GM19395 (cell line): ENCODE measurements around the gene DCLK1.

Experiments
- ATAC-seq: cut with Tn5 transposase; IDR thresholded peaks from one replicate; pipeline ENCODE4 v1.9.1; 2021; ENCODE audit warnings: mild to moderate bottlenecking, moderate library complexity; ENCODE audit not compliant: unreplicated experiment

Gene DCLK1

DNA sequence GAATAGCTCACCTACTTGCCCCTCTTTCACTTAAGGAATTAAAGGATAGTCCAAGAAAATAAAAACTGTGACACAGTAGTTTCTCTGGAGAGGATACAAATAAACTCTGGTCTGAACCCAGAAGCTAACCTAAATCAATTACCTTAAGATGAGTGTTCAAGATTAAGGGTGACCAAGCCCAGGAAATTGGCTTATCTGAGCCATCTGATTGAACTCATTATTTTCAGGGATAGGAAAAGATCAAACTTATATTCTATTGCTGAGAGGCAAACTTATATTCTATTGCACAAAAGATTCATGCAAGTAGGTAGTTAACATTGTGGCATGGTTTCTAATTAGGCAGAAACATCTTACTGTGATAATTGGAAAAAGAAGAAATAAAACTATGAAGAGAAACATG lies 175.1 kb downstream of the DCLK1 start:
- no peak for ATAC-seq

DNA sequence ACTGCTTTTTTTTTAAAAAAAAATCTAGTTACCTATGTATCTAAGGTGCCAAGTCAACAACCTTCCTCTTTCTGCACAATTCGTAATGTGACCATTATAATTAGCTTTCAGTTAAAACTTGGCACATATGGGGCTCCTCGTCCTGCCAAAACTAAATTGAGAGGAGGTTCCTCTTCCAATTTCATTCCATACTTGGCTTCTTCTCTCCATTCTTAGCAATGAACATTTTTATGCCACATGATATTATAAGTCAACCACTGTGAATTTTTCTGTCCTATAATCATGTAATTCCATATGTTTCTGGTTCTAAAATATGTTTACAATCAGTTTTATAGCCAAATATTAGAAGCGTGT lies 177.0 kb downstream of the DCLK1 start:
- ATAC-seq: no peak

DNA sequence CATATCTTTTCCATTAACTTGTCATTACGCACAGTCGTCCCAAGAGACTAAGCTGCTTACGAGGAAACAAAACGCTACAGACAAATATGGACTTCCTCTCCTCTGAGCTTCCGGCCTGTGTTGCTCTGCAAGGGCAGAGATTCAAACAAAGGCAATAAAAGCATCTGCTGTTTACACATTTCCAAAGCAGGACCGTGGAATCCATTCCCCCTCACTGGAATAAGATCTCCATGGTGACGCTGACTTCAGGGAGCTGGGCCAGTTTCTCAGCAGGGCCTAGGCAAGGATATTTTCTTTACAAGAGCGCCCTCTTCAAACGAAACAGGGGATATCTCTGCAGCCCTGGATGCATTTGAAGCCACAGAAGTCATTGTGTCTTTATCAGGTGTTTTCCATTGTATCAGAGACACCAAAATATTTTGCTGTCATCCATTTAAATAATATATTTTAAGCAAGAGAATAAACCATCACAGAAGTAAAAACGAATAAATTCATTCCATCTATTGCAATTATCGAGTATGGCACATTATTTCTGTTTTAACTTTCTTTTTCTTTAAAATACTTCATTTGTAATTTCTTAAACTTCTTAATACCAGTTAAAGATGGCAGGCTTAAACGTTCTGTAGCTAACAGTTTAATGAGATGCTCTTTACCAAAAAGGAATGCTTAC lies 177.5 kb downstream of the DCLK1 start:
- ATAC-seq: no peak

DNA sequence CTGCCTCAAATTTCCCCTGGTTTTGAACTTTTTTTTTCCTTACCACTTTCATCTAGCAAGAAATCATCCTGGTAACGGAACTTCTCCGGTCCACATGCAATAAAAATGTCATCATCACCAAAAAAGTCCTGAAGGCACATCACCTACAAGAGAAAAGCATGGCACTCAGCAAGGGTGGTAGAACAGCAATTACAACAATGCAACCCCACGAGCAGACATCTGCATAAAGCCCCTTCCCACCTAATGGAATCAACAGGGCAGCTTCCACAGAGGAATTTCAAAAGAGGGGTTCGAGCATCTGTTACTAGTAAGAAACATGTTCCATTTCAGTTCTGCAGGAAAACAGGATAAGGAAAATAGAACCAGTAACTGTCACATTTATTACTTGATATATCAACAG lies 183.9 kb downstream of the DCLK1 start:
- ATAC-seq: no peak

DNA sequence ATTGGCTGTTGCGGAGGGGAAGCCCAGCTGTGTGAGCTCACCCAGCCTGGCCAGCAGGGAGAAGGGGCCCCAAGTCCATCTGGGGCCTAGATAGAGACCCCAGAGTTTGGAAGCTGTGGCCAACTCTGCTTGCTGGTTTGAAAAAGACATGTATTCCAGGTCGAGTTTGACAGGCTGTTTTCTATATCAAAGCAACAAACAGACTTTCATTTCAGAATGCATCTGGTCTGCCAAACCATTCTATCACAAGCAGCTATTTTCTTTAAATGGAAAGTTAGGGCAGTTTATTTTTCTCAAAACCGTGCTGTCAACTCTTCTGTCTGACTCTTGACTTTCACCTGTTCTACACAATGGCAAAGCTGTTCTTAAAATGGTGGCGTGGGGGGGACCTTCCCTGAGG lies 185.8 kb downstream of the DCLK1 start:
- ATAC-seq: no peak

DNA sequence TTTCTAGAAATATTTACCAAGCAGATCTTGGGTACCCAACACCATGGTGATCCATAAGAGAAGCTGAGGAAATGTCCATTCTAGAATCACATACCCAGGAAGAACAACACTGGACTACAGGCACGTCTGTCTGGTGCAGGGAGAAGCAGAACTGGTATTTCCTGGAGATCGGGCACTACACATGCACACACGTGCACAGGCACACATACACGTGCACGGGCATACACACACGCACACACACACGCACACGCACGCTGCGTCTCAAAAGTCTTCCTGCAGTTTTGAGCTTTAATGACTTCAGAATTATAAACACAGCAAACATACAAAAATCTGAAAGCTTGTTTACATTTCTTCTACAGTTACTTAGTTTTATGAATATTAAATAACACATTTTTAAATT lies 189.8 kb downstream of the DCLK1 start:
- no peak for ATAC-seq

DNA sequence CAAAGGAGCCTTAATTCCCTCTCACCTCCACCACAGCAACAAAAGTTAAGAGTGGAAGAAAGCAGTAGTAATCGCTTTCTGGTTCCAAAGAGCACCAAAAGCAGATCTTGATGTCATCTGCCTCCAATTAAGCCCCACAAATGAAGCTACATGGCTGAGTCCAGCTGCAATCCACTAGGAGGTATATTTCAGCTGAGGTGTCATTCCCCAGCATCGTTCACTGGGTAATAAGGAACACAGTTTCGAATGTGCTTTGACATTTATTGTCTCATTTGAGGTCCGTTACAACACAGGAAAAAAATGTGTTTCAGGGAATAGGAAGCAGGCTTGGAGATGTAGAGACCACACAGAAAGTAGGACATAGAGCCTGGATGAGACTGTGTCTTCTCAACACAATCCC lies 190.4 kb downstream of the DCLK1 start:
- ATAC-seq: no peak

DNA sequence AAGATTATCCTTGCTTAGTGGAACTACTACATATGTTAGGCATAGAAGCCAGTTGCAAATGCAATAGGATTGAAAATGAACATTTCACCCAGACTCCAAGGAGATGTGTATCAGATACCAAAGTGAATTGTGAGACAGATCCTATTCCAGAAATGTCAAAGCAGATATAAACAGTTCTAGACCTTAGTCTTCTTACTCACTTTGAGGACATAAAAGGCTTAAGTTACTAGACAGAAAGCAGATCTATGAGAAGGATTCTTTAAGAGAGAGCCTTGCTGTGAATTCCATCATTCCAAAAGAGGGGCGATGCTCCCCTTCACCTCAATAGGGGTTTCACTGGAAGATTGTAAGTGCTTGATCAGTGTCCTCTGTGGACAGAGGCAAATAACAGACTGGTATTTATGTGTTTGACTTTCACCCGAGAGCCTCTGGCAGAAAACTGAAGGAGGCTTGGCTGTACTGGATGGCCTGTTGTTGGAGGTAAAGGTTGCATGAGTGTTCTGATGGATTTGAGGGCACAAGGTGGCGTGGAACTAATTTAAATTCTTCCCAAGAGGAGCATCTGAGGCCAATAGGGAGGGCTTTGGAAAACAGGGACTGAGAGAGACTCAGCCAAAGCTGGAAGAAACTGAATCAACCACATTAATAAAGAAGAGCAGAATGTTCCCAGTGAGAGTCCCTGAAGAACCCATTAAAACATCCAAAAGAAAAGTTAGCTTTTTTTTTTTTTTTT lies 194.8 kb downstream of the DCLK1 start:
- no peak for ATAC-seq

DNA sequence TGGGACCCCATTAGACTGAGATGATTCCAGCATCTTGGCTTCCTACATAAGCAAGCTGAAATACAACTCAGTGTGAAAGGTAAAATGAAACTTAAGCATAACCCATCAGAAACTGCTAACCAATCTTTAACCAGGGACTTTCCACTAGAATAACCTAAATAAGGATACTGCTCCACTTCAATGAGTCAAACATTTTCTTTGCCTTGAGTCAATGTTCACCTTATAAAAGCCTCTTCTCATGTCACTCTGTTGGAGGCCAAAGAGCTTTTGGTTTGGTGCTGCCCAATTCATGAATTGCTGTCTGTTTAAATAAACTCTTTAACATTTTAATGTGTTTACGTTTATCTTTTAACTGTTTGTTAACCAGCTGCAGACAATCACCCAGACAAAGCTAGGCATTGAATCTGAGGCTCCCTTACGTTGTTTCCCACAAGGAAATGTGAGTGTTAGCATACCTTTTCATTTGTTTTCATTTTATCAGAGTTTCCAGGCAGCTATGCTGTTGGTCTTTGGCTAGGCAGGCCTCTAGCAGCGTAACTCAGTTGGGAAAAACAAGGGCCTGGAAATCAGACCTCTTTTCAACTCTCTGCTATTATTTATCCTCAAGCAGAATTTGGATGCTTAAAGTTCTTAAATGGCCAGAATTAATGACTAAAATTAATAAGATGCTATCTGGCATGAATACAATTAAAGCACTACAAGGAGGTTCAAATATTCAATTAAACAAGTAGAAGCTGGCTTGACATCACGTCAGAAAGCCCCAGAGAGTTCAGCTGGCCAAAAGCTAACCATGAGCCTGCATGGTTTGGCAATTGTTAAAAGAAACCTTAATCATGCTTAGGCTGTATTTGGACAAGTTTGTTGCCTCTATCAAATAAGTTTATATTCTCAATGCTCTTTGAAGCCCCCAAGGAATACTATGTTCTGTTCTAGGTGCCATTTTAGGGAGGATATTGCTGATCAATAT lies 200.2 kb downstream of the DCLK1 start:
- peak; percentile 80 for ATAC-seq

DNA sequence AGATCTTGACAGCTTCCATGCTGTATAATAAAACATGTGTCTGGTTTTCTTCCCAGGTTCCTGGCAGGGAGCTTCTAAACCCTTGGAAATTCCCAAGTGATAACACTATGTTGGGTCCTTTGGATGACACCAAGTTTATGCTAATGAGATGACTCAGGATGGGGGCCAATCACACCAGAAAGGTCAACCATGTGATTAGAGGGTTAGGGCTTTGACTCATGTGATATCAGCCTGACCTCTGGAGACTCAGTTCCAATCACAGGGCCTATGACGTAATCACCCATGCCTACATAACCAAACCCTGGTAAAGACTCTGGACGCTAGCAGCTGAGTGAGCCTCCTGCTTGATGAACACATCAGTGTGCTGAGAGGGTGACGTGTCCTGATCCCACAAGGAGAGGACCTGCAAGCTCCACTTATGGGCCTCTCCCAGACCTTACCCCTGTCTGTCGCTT lies 203.6 kb downstream of the DCLK1 start:
- no peak for ATAC-seq

DNA sequence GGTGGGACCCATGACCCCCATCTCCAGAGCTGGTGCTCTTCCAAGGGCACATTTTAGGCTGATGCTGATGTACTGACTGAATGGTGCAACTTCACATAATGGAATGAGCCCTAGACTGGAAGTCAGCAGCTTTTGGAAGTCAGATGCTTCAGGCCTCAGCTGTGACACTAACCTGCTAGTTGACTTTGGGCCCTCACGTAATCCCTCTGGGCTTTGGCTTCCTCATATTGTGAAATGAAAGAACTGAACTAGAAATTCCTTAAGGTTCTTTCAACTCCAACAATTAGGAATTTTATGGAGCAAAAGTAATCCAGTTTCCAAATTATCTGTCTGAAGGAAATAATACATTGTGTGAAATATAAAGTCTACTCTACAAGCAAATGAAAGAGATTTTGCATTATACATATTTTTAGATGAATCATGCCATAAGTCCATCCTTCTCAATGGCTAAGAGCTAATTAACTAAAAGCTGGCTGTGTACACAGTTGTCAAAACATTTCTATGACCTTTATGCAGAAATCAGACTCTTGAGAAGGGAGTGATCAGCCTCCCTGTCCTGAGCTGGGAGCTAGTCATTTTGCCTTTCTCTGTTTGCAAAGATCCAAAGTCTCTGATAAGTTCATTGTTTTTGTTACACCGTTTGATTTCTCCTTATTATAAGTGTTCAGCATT lies 204.2 kb downstream of the DCLK1 start:
- ATAC-seq: no peak

DNA sequence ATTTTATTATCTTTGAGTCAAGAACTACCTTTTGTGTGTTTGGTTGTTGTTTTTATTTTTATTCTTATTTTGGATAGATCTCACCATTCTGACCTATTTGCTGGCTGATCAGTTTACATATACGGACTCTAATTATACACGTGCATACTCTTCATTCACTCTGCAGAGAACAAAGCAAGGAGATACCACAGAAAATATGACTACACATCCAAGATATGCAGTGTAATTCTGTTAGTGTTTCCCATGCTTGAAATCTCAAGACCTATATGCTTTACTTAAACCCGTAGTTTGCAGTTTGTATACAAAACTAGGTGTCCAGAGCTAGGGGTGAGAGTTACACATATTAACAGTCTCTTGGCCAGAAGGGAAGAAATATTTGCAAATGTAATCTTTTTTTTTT lies 205.5 kb downstream of the DCLK1 start:
- ATAC-seq: no peak

DNA sequence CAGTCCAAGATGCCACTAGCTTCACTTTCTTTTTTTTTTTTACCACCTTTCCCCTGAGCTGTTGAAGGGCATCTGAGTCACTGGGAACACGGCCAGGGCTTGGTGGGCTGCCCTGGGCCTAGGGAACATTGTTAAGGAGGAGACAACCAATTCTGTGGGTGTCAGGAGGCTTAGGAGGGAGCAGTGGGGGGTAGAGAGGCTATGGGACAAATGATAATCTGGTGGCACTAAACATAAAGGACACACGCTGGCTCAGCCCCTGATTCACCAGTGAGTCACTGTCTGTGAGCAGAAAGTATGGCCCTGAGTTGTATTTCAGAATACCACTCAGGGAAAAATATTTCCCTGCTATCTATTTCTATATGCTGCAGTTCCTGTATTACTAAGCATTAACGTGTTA lies 207.8 kb downstream of the DCLK1 start:
- no peak for ATAC-seq

DNA sequence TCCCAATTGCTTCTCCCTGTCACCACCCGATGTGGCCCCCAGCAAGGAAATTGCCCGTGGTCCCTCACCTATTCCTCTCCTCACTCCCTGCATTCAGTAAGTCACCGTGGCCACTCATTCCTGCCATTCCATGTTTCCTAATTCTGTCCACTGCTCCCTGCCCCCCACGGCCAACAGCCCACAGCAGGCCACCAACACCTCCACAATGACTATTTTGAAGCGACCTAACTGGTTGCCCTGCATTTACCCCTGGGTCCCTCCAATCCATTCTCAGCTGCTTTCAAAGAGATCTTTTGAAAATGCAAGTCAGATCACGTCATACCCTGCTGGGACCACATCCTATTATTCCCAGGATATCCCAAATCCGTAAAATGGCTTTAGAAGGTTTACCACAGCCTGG lies 210.4 kb downstream of the DCLK1 start:
- no peak for ATAC-seq

DNA sequence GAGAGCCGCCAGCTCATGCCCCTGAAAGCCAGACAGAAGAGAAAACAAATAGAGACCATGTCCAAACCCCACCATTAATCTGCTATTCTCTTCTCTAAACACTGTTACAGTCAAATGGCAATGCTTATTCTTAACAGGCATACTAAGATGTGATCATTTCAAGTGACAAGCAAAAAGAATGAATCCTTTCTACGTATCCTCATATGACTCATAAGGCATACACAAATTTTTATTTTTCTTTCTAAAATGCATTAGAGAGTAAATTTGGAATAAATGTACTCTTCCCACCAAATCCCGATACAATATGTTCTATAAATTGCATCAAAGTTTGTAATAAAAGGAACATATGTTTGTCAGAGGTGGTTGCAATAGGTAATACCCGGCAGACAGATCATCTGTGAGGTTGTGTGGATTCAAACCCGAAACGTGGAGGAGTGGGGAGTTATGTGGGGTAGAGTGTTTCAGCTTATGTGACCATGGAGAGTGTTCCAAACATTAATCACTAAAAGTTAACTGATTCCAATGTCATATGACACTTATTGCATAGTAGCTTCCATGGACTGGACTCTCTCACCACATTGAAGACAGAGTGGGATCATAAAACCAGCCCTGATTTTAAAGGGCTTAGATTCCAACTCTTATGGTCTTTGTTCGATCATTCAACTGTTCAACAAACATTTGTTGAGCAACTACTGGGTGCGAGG lies 213.1 kb downstream of the DCLK1 start:
- ATAC-seq: no peak

DNA sequence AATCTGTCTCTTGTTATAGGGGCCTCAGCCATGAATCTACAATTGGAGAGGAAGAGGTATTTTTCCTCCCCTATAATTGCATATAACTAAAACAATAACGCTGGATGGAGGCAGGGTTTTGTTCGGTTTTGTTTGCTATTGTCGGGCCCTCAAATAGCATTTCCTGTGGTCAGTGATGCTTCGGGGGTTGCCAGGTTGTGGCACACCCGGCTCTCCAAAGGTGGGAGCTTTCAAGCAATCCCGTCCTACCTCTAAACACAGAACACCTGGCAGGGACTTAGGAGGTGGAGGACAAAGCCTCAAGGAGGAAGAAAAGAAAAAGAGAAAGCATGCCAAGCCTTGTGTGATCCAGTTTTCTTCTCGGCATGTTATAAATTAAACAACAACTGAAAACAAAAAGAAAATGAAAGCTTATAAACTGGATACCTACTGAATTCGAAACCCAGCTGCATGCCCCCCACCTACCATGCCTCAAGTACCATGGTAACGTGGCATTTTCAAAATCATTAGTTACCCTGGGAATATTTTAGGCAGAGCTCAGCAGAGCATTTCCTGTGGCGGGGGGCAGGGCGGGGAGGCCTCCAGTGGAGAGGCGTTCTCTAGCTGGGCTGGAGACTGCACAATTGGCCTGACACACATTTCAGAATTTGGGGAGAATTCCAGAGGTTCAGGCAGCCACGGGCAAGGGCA lies 213.8 kb downstream of the DCLK1 start:
- ATAC-seq: no peak

DNA sequence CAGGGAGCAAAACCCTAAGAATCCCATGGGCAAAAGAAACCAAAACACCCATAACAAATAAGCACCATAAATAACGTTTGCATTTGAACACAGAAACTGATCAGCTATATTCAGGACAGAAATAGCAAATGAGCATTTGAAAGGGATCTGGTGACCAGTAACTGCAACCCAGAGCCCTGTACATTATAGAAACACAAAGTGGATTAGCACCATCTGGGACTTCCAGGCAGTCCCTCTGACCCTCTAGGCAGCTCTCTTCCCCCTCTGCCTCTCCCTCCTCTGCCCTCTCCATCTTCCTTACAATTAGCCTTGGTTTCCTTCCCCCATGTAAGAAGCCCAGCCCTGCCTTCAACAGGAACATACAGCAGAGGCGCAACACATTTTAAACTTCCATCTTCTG lies 215.0 kb downstream of the DCLK1 start:
- ATAC-seq: no peak

DNA sequence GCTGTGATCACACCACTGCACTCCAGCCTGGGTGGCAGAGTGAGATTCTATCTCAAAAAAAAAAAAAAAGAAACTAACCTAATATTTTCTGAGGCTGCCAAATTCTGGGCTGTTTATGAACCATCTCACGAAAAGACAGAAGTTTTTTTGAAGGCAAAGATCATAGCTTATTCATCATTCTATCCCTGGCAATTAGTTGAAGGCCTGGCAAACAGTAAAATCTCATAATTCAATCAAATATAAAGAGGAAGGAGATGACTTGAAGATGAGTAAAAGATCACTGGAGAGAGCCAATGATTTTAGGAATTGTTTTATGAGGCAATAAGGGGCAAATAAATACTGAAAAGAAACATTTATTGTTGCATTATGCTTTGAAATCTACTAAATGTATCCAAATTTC lies 216.5 kb downstream of the DCLK1 start:
- ATAC-seq: no peak

DNA sequence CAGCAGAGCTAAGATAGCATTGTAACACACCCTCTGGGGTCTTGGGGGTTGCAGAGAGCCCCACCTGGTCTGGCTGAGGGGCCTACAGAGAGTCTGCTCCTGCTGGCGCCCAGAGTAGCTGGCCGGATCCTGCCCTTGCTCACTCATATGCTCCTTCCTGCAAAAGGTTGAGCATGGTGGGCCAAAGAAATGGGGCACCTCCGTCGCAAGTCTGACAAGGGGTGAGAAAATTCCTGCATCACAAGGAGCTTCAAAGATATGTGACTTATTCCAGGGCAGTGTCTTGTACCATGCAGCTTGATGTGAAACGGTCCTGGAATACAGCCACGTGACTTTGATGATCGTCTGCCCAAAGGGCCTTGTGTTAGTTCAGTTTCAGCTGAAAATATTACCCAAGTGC lies 218.3 kb downstream of the DCLK1 start:
- ATAC-seq: no peak
